T47D (cell line): Measurements from ENCODE around the gene AMMECR1.

Source experiments
- DNase-seq, 2 experiments: peaks; one replicate each; pipeline versions ENCODE4 v3.0.0 to v3.0.0-alpha.2; 2011 to 2012; ENCODE audit warnings: low read depth in 1 of 2, low spot score in 1 of 2
- JUND ChIP-seq: IDR thresholded peaks from 2 replicates; pipeline ENCODE4 v1.6.1; 2012; ENCODE audit warnings: low read depth
- in situ Hi-C: cut with HindIII; loops from 2 replicates; pipeline ENCODE4 v1.10.0; 2016; ENCODE audit warnings: low sequenced_read_pairs, low pct_unique_long_range_greater_than_20kb

AMMECR1 gene

DNA sequence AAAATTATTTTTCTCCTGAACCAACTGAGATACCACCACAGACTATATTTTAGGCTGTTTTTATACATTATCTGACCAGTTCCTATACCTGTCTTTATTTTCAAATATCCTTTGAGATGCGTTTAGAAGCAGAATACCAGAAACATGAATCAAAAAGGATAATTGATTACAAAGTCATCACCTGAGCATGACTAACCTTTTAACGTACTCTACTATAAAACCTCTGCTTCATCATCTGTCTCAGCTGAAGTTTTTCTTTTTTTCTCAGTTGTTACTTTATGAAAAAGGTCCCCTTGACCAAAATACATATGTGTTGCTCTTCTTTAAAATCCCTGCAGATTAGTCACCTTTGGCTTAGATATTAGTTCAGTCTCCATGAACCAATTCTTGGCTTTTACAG, 109.8 kb downstream of the AMMECR1 start:
- no peak for DNase-seq
- no peak for TF ChIP-seq JUND
- in situ Hi-C loops, result no loop called here

DNA sequence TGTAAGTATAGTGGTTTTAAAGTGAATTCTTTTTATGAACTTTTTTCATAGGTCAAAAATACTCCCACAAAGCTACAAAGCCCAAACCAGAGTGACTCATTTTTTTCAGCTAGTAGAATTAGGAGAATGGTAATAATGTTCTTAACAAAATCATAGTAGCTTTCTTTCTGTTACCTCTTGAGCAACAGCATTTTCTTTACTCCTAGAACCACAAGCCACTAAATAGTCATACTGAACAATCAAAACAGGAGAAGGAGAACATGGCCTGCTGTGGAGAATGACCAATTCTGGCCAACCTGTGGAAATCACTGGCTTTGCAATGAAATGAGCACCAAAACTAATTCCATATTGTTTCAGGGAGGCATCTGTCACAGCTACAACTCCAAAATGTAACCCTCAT, 112.9 kb downstream of the AMMECR1 start:
- TF ChIP-seq JUND, result no peak
- in situ Hi-C loops, result no loop called here
- DNase-seq, result no peak

DNA sequence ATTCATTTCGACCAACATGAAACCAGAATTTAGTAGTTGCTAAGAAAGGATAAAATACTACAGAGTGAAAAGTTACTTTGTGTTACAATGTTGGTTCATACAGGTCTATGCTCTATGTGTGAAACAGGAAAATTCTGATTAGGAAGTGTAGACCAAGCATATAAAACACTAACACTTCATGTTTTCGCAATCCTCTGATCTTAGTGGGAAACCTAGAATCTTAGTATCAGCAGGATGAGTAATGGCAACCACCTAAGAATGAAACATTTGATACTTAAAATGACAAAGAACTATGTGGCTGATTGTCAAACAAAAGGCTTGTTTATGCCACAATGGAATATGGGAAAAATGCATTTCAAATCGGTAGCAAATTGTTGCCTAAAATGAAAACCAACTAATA, 116.1 kb downstream of the AMMECR1 start:
- in situ Hi-C loops, result no loop called here
- TF ChIP-seq JUND, result no peak
- DNase-seq, result no peak

DNA sequence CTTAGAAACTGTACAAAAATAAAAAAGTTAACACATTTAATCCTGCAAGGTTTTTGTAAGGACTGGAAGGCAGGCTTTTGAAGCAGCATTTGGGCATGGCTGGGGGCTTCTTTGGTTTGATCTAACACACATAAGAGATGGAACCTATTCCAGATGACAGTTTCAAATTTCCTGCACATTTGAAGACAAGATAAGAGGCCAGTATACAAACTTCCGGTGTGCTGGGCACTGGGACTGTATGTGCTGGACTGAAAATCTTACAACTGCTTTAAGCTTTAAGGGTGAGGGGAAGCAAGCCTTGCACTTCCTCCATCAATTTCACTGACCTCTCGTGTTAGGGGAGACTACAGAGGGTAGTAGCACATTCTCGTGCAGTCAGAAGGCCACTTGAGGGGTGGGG, 122.9 kb downstream of the AMMECR1 start:
- no peak for TF ChIP-seq JUND
- DNase-seq, result no peak
- in situ Hi-C loops, result no loop called here

DNA sequence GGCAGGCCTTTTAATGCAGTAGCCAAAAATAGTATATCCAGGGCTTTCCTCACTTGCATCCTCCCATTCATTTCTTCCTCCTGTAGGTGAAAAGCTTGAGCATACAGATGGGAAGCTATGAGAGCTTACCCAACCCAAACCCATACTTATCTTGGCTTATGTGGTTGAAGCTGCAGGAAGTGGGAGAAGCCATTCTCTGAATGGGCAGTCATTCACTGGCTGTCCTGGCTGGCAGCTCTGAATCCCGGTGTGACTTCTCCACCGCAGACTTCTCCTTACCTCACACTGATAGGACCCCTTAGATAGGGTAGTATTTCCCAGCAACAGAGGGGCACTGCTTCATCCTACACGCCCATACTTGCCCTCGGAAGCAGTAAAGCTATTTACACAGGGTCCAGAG, 125.4 kb downstream of the AMMECR1 start:
- in situ Hi-C loops, result no loop called here
- no peak for DNase-seq
- TF ChIP-seq JUND, result no peak

DNA sequence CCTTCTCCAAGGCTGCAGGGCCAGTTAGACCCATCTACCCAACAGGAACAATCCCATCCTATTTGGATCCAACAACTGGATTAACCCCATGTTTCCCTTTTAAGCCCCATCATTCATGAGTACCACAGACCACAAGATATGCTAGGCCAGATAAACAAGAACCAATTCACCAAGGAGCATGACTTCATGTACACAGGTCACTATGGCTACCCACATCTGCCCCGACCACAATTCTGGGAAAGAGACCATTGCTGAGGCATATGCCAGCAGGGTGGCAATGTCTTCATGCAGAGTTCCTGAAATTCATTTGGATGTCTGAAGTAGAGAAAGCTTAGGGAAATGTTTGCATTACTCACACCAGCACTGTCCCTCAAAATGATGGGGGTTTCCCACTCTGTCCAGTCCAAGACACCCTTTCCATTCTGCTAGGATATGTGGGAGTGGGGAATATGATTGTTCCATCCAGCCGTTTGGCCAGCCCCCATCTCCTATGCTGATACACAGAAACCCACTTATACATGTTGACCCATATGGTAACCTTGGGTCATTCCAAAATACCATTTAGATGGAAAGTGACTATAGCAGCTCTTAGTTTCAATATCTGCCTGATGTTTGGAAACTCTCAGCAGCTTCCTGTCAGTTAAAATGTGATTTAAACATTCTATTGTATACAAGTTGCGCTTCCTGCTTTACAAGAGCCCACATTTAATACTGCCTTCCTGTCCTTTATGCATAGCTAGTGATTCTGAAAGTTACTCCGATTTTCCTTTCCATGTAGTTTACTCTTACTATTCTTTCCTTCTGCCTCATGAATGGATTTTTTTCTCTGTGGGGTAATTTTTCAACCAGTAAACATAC, 129.0 kb downstream of the AMMECR1 start:
- TF ChIP-seq JUND, result no peak
- DNase-seq, result no peak
- in situ Hi-C loops, result no loop called here

DNA sequence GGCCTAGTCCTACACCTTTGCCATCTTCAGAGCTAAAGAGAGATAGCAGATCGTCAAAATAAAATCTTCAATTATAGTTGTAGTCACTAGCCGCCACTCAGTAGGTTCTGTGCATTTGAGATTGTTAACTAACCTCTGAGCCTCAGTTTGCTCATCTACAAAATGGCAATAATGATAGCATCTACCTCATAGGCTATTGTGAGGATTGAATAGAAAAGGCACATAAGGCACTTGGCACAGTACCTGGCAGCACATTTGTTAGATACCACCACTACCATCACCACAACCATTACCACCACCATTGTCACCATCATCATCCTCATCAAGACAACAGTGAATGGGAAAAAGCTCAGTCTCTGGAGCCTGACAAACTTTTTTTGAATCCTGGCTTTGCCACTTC, 134.6 kb downstream of the AMMECR1 start:
- DNase-seq, result no peak
- no peak for TF ChIP-seq JUND
- in situ Hi-C loops, result no loop called here

DNA sequence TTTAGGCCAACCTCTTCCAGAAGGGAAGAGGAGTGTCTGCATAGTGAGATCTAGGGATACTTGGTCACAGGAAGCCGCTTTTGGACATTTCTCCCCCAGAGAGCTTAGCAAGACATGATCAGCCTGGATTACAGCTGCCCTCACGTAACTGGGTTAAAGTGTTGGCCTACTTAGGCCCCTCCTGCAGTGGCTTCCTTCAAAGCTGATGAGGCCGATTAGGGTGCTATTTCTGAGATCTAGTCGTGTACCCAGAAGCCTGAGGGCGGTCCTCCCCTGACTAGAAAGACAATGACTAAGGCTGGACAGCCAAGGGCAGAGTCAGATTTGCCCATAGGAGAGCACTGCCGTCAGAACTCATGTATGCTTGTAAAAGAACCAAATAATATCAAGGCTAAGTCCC, 135.0 kb downstream of the AMMECR1 start:
- no peak for TF ChIP-seq JUND
- in situ Hi-C loops, result no loop called here
- no peak for DNase-seq

DNA sequence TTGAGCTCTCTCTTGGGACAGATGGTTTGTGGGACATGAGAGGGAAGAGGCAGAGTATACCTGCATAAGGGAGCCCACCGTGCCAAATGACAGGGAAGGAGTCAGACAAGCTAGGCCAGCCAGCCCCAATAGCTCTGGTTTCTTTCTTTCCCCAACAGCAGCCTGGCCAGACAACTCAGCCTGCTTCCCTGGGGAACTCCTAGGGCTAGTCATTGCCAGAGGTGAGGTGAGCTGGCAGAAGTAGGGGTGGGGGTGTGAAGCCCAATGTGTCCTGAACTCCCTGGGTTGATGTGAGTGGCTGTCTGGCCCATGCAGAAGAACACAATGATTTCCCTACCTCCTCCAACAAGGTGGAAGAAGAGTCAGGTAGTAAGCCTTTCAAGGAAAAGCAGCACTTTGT, 135.5 kb downstream of the AMMECR1 start:
- in situ Hi-C loops, result no loop called here
- TF ChIP-seq JUND, result no peak
- no peak for DNase-seq

DNA sequence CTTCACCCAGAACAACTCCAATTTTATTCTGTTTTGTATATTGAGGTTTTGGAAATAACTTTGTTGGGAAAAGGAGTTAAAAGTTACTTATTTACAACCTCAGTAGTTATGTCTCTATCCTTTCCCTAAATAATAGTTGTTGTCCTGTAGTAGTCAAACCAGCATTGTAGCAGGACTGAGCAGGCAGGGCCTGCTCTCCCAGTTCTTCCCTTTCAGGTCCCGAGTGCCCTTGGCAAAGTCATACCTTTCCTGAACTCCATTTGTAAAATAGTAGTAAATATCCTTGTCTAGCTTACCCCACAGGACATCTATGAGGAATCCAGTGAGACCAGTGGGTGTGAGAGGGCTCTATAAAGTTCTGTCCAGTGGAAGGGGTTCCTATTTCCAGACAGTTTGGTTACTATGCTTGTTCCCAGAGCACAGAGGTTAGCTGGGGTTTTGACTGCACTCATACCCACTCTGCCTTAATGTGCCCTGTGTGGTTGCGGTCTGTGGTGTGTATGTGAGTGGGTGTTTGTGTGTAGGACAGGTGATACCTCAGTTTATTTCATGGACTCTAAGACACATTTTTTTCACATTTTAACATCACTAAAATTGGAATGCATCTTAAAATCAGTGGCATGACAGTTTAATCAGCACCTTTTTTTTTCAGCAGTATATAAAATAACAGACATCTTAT, 136.3 kb downstream of the AMMECR1 start:
- in situ Hi-C loops, result no loop called here
- peak in 1 of 2 experiments; percentile 39 for DNase-seq
- no peak for TF ChIP-seq JUND

DNA sequence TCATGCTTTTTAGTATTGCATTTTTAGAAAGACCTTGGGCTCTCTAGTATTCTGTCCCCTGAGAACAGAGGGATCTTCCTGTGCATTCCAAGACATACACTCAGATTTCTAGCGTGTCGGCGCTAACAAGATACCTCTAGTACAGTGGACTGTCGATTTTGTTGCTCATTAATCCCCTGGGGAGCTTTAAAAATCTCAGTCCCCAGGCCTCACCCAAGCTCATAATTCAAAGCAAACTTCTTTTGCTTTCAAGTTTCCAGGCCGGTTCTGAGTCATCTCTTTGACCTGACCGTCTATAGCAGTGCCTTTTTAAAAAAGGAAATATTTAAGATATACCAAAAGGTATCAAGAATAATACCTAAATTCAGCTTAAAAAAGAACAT, 137.0 kb downstream of the AMMECR1 start:
- in situ Hi-C loops, result no loop called here
- no peak for TF ChIP-seq JUND
- no peak for DNase-seq

DNA sequence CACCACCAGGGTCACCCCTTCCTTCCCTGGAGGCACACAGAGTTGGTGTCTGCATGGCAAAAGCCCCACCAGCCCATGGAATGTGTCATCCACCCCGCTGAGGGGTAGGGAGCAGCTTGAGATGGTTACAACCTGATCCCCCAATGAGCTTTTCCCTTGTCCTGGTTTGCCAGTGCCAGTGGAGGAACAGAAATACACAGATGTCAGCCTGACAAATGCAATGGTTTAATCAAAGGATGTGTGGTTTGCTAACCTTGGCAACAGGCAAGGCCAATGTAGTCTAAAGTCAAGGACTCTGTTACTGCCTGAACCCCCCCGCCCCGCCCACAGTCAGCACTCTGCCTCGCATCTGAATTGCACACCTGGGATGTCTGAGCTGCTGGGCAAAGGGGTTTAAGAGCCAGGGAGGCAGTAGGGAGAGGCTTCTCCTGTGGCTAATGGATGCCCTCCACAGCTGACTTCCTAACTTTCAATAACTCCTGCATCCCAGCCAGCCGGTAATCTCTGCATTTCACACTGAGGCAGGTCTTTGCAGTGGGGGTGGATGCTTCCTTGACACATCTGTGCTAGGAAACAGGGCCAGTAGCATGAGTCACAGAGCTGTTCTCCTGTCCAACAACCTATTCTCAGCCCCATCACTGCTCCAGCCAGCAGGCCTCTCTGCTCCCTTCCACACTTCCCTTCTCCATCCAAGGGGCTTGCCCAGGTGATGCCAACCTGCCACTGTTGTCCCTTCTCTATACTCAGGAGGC, 137.5 kb downstream of the AMMECR1 start:
- no peak for DNase-seq
- in situ Hi-C loops, result no loop called here
- TF ChIP-seq JUND, result no peak
